Naive B cell (primary cell): ENCODE data around the gene KRTAP5-8. TPM values are rescaled to one million over a fixed set of nuclear protein-coding genes. Genes with fewer than 3 reads are reported as not detected.
"Not testable (repeated sequence)": the region's sequence is repeated elsewhere in the genome, so short reads cannot be mapped to it uniquely, and the experiment has no call there.

ENCODE experiments used
- ATAC-seq, 2 donors: fragments of 150-1000 bp; cut with Tn5 transposase; 2 replicates each; pipeline ENCODE4 v1.10.0; 2021; ENCODE audit warnings: low read depth in 2 of 2, mild to moderate bottlenecking in 2 of 2, moderate library complexity in 2 of 2
- DNase-seq: peaks from one replicate; pipeline ENCODE4 v3.0.0; 2022
- H3K27ac Mint-ChIP-seq, 6 donors: one replicate each; pipeline ENCODE4 v1.8.0; 2020 to 2022; ENCODE audit warnings: mild to moderate bottlenecking in 6 of 6, mixed read lengths in 6 of 6, moderate library complexity in 5 of 6, inconsistent platforms in 2 of 6
- H3K27me3 Mint-ChIP-seq, 3 donors: one replicate each; pipeline ENCODE4 v1.8.0; 2021 to 2022; ENCODE audit warnings: mixed read lengths in 3 of 3, mild to moderate bottlenecking in 1 of 3
- H3K36me3 Mint-ChIP-seq, 2 donors: one replicate each; pipeline ENCODE4 v1.8.0; 2020 to 2022; ENCODE audit warnings: mixed read lengths in 2 of 2, inconsistent platforms in 1 of 2, mild to moderate bottlenecking in 1 of 2
- H3K4me1 Mint-ChIP-seq, 3 donors: one replicate each; pipeline ENCODE4 v1.8.0; 2020 to 2022; ENCODE audit warnings: mixed read lengths in 3 of 3, inconsistent platforms in 1 of 3, mild to moderate bottlenecking in 1 of 3, moderate library complexity in 1 of 3
- H3K4me3 Mint-ChIP-seq, 8 donors: one replicate each; pipeline ENCODE4 v1.8.0; 2020 to 2022; ENCODE audit warnings: mild to moderate bottlenecking in 8 of 8, mixed read lengths in 8 of 8, moderate library complexity in 8 of 8, inconsistent platforms in 2 of 8
- H3K9me3 Mint-ChIP-seq, 7 donors: one replicate each; pipeline ENCODE4 v1.8.0; 2020 to 2022; ENCODE audit warnings: mixed read lengths in 7 of 7, mild to moderate bottlenecking in 5 of 7, inconsistent platforms in 2 of 7, moderate library complexity in 1 of 7
- polyA plus RNA-seq, 6 donors: library from polyadenylated mRNA; unstranded; fragments of 300-500 nt; fragmentation: Illumina TruSeq; gene quantifications; one replicate each; pipeline ENCODE4 v1.2.3, GENCODE V29; 2021; ENCODE audit warnings: low read depth in 6 of 6

KRTAP5-8 gene, protein sequence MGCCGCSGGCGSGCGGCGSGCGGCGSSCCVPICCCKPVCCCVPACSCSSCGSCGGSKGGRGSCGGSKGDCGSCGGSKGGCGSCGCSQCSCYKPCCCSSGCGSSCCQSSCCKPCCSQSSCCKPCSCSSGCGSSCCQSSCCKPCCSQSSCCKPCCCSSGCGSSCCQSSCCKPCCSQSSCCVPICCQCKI
- not detected for polyA plus RNA-seq

DNA sequence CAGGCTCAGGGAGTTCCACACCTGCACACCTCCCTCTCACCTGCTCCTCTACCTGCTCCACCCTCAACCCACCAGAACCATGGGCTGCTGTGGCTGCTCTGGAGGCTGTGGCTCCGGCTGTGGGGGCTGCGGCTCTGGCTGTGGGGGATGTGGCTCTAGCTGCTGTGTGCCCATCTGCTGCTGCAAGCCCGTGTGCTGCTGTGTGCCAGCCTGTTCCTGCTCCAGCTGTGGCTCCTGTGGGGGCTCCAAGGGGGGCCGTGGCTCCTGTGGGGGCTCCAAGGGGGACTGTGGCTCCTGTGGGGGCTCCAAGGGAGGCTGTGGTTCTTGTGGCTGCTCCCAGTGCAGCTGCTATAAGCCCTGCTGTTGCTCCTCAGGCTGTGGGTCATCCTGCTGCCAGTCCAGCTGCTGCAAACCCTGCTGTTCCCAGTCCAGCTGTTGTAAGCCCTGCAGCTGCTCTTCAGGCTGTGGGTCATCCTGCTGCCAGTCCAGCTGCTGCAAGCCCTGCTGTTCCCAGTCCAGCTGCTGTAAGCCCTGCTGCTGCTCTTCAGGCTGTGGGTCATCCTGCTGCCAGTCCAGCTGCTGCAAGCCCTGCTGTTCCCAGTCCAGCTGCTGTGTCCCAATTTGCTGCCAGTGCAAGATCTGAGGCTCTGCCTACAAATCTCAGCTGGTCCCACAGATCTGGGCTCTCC, at the start of gene KRTAP5-8:
Gene KRTAP5-8 (plus strand): TSS at position 49 of the 689 bp plus-strand sequence. CDS start 31 bp downstream, at position 80.
- Mint-ChIP-seq H3K4me3 (peak within 1 kb of the TSS in 1 of 8 donors; percentile 12), H3K9me3 (peaks cover 0 to 13% (median 8%) of the 10 kb centered on the region in 7 donors), H3K36me3 (peaks cover 4 to 12% of the 10 kb centered on the region in 2 donors), H3K27ac (peak within 1 kb of the TSS in 1 of 6 donors; percentile 60), H3K27me3 (peaks cover 3 to 24% (median 11%) of the 10 kb centered on the region in 3 donors)
- ATAC-seq, DNase-seq, H3K4me1 Mint-ChIP-seq: not testable (repeated sequence)

DNA sequence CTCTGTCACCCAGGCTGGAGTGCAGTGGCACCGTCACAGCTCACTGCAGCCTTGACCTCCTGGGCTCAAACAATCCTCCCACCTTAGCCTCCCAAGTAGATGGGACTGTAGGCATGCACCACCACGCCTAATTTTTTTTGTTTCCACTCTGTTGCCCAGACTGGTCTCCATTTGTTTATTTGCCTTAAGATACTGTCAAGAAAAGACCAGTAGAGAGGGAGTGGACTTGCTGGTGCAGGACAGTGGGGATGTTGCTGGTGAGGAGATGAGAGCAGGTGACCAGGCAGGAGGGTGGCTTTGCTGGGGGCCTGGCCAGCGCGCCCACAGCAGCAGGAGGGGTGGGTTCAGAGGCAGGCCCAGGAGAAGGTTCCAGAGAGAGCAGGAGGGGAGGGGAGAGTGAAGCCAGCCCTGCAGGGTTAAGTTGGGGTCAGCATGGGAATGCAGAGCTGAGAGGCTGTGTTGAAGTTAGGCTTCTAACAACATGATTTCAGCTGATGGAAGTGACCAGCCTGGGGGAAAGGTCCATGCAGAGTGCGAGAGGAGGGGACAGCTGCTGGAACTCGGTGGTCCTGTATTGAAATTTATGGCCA, 49.0 kb upstream of the KRTAP5-8 start:
- Mint-ChIP-seq H3K4me1 (peaks cover 0 to 23% (median 12%) of the 10 kb centered on the region in 3 donors), H3K4me3 (no peak overlapping the region), H3K27me3 (no peaks in the 10 kb centered on the region), H3K27ac (peak overlapping the region in 2 of 6 donors; percentile 69 to 84), H3K9me3 (no peaks in the 10 kb centered on the region), H3K36me3 (peaks cover 34 to 83% of the 10 kb centered on the region in 2 donors)
- DNase-seq (no peak), ATAC-seq (no peak)

DNA sequence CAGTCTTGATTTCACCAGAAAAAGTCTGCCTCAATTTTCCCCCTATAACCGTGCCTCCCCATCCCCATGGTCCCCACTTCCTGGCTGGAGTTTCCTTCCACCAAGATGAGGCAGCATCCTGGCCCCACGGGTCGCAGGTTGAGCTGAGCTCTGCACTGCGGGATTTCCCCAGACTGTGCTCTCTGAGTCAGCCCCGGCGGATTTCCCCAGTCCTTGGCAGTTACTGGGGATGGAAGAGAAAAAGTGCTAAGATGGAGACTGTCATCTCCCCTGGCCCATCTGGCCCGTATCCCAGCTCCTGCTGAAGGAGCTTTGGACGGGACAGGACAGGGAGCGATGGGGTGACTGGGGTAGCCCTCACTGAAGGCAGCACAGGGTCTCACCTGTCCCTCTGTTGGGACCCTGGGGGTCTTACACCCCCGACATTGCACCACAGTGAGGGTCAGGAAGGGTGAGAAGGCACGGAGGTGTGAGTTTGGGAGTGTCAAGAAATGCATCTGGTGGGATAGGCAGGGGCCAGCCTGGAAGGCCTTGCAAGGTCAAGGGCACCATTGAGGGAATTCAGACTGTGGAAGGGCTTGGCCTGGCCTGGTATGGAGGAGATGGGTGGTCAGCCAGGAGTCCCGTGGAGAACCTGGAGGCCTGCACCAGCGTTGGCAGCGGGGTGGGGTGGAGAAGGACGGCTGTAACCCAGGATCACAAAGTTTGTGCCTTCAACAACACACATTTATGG, 48.3 kb upstream of the KRTAP5-8 start:
- Mint-ChIP-seq H3K9me3 (no peaks in the 10 kb centered on the region), H3K27me3 (no peaks in the 10 kb centered on the region), H3K4me1 (peaks cover 3 to 19% (median 12%) of the 10 kb centered on the region in 3 donors), H3K27ac (no peak overlapping the region), H3K4me3 (no peak overlapping the region), H3K36me3 (peaks cover 36 to 82% of the 10 kb centered on the region in 2 donors)
- ATAC-seq (no peak), DNase-seq (no peak)

DNA sequence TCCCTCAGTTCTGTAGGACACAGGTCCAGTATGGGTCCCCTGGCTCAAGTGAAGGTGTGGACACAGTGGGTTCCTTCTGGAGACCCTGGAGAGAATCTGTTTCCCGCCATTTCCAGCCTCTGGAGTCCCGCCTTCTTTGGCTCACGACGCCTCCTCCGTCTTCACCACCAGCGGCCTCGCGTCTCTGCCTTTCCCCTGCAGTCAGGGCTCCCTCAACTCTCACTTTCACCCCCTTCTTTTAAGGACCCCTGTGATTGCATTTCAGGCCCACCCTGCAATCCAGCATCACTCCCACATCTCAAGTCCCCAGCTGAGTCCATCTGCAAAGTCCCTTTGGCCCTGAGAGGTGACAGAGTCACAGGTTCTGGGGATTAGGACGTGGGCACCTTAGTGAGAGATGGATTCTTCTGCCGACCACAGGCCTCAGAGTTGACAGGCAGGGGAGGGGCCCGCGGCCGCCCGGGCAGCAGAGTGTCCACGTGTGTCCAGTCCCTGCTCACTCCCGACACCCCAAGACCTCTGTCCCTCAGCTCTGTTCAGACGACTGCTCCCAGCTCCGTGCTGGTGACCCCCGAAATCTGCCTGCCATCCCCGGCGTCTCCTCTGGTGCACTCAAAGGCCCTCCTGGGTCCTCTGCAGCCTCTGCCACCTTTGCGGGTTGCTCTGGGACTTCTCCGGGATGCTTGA, 47.6 kb upstream of the KRTAP5-8 start:
- DNase-seq (no peak), ATAC-seq (no peak)
- Mint-ChIP-seq H3K27ac (peak overlapping the region in 1 of 6 donors; percentile 69), H3K36me3 (peaks cover 40 to 82% of the 10 kb centered on the region in 2 donors), H3K4me1 (peaks cover 3 to 16% (median 12%) of the 10 kb centered on the region in 3 donors), H3K9me3 (no peaks in the 10 kb centered on the region), H3K27me3 (no peaks in the 10 kb centered on the region), H3K4me3 (no peak overlapping the region)

DNA sequence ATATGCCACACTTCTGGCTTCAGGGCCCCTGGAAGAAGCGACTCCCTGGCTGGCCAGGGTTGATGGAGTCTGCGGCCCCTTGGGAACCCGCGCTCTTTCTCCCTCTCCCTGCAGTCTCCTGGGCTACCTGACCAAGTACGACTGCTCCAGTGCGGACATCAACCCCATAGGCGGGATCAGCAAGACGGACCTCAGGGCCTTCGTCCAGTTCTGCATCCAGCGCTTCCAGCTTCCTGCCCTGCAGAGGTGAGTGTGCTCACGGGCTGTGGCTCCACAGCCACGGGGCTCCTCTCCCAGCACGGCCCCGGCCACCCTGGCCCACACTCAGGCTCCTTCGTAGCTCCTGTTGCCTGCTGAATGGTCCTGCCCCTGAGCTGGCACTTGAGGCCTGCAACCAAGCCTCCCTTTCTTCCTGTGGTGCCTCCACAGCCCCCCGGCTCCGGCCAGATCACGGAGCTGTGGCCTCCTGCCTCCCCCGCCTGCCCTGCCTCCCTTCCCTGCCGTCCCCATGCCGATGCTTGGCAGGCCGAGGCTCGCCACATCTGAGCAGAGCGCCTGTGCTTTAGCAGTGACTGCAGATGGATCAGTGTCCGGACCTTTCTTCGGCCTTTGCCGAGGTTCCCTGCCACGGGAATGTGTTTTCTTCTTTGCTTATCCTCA, 47.0 kb upstream of the KRTAP5-8 start:
- H3K4me3 Mint-ChIP-seq = peak overlapping the region in 1 of 8 donors; percentile 84
- H3K36me3 Mint-ChIP-seq = peaks cover 40 to 81% of the 10 kb centered on the region in 2 donors
- DNase-seq (no peak), ATAC-seq (no peak)
- H3K4me1 Mint-ChIP-seq = peaks cover 3 to 14% (median 11%) of the 10 kb centered on the region in 3 donors
- H3K27ac Mint-ChIP-seq = peak overlapping the region in 1 of 6 donors; percentile 76
- H3K27me3 Mint-ChIP-seq = no peaks in the 10 kb centered on the region
- H3K9me3 Mint-ChIP-seq = no peaks in the 10 kb centered on the region

DNA sequence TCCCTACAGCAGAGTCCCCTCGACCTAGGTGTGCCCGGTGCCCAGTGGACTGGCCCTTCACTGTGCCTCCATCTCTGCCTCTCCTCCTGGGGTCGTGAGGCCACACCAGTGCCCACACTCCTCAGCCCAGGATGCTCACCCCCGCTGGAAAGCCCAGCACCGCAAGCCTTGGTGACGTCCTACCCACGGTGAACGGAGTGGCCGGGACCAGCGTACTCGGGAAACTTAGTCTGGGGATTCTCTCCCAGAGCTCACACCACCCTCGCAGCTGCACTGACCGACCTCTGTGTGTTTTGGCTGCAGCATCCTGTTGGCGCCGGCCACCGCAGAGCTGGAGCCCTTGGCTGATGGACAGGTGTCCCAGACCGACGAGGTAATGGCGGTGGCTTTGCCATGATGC, 46.3 kb upstream of the KRTAP5-8 start:
- no peaks in the 10 kb centered on the region for H3K9me3 Mint-ChIP-seq
- H3K4me3 Mint-ChIP-seq = no peak overlapping the region
- H3K36me3 Mint-ChIP-seq = peaks cover 35 to 78% of the 10 kb centered on the region in 2 donors
- ATAC-seq (no peak), DNase-seq (no peak)
- no peaks in the 10 kb centered on the region for H3K27me3 Mint-ChIP-seq
- H3K27ac Mint-ChIP-seq = peak overlapping the region in 1 of 6 donors; percentile 30
- peaks cover 3 to 9% (median 5%) of the 10 kb centered on the region in 3 donors for H3K4me1 Mint-ChIP-seq

DNA sequence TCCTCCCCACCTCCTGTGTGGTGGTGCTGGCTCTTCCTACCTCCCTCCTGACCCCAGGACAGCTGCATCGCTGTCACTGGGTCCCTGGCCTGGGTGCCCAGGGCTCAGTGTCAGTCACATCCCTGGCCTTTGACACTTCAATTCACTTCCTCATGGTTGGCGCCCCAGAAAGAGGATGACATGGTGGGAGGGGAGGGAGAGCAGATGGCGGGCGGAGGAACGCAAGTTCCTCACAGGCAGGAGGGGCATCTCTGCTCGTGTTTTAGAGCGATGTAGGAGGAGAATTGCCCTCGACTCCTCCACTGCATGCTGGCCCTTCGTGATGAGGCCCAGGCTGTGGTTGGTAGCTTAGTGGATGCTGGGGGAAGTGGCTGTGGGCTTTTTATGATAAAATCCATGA, 45.9 kb upstream of the KRTAP5-8 start:
- Mint-ChIP-seq H3K36me3 (peaks cover 37 to 78% of the 10 kb centered on the region in 2 donors), H3K4me3 (no peak overlapping the region), H3K4me1 (peaks cover 3 to 11% (median 4%) of the 10 kb centered on the region in 3 donors), H3K27me3 (no peaks in the 10 kb centered on the region), H3K9me3 (no peaks in the 10 kb centered on the region), H3K27ac (no peak overlapping the region)
- DNase-seq (no peak), ATAC-seq (no peak)

DNA sequence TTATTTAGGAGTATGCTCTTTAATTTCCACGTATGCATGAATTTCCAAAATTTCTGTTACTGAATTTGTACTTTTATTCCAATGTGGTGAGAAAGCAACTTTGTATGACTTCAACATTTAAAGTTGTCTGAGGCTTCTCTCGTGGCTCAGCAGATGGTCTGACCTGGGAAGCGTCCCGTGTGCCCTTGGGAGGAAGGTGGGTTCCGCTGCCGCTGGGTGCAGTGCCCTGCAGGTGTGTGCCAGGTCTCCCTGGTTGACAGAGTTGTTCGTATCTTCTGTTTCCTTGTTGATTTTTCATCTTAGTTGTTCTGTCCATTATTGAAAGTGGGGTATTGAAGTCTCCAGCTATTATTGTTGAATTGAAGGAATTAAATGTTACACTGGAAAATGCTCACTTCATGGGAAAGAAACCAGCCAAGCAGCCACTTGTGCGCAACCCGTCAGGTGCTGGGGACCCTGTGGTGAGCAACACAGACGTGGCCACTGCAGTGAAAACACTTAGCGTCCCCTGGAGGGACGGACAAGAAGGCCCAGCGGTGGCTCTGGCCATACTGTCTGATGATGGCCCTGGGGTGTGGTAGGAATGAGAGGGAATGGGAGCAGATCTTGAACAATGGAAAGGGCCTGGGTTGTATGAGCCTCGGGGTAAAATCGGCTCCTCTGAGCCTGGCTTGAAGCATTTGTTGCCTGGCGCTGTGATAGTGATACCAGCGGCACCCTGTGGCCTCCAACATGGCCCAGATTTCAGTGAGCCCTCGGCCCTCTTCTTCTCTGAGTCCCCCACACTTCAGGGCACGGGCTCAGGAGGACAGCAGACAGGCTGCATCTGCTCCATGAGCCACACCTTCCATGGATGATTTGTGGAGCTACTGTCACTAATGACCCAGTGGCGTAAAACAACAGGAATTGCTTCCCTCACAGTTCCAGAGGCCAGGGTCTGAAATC, 42.3 kb upstream of the KRTAP5-8 start:
- peak overlapping the region in 2 of 6 donors; percentile 58 to 64 for H3K27ac Mint-ChIP-seq
- no peaks in the 10 kb centered on the region for H3K9me3 Mint-ChIP-seq
- H3K36me3 Mint-ChIP-seq = peaks cover 51 to 68% of the 10 kb centered on the region in 2 donors
- ATAC-seq (no peak), DNase-seq (no peak)
- peaks cover 0 to 8% (median 3%) of the 10 kb centered on the region in 3 donors for H3K4me1 Mint-ChIP-seq
- peak overlapping the region in 1 of 8 donors; percentile 12 for H3K4me3 Mint-ChIP-seq
- no peaks in the 10 kb centered on the region for H3K27me3 Mint-ChIP-seq

DNA sequence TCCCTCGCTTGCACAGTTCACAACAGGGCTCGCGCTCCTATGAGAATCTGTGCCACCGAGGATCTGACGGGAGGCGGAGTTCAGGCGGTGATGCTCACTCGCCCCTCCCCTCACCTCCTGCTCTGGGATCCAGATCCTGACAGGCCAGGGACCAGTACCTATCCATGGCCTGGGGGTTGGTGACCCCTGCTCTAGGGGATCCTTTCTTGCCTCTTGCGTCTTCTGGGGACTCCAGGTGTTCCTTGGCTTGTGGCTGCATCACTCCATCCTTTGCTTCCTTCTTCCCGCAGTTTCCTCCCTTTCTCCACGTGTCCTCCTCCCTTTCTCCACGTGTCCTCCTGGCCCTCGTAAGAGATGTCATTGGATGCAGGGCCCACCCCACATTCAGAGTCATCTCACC, 41.4 kb upstream of the KRTAP5-8 start:
- peak overlapping the region in 2 of 6 donors; percentile 56 to 65 for H3K27ac Mint-ChIP-seq
- ATAC-seq = no peak
- H3K4me1 Mint-ChIP-seq = peaks cover 0 to 8% (median 3%) of the 10 kb centered on the region in 3 donors
- DNase-seq = no peak
- peaks cover 51 to 62% of the 10 kb centered on the region in 2 donors for H3K36me3 Mint-ChIP-seq
- H3K9me3 Mint-ChIP-seq = no peaks in the 10 kb centered on the region
- no peak overlapping the region for H3K4me3 Mint-ChIP-seq
- no peaks in the 10 kb centered on the region for H3K27me3 Mint-ChIP-seq

DNA sequence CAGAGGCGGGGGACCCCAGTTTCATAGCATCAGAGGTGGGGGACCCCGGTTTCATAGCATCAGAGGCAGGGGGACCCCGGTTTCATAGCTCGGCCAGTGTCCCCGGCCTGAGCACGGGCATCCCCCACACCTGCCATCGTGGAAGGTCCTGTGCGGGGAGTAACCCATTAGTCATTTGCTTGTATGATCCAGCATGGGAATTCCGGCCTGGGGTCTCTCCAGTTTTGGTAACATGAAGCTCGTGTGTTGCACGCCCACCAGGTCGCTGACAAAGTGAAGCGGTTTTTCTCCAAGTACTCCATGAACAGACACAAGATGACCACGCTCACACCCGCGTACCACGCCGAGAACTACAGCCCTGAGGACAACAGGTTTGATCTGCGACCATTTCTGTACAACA, 39.7 kb upstream of the KRTAP5-8 start:
- ATAC-seq = no peak
- Mint-ChIP-seq H3K4me1 (peaks cover 0 to 4% (median 3%) of the 10 kb centered on the region in 3 donors), H3K36me3 (peaks cover 42 to 60% of the 10 kb centered on the region in 2 donors), H3K4me3 (no peak overlapping the region), H3K9me3 (no peaks in the 10 kb centered on the region), H3K27ac (no peak overlapping the region), H3K27me3 (no peaks in the 10 kb centered on the region)
- DNase-seq = no peak

DNA sequence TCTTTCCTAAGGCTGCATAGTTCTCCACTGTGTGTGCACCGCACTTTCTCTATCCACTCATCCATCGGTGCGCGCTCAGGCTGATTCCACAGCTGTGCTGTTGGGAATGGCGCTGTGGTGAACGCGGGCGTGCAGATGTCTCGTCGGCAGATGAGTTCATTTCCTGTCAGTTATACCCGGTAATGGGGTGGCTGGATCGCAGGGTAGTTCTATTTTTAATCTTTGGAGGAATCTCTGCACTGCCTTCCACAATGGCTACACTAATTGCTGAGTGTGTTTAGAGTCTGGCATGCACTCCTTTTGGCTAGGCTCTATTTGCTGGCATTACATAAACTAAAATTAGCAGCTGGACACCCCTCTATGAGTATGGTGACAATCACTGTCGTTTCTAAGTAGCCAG, 38.7 kb upstream of the KRTAP5-8 start:
- peaks cover 1 to 7% (median 4%) of the 10 kb centered on the region in 3 donors for H3K4me1 Mint-ChIP-seq
- H3K27ac Mint-ChIP-seq = peak overlapping the region in 1 of 6 donors; percentile 65
- peaks cover 40 to 58% of the 10 kb centered on the region in 2 donors for H3K36me3 Mint-ChIP-seq
- no peaks in the 10 kb centered on the region for H3K9me3 Mint-ChIP-seq
- ATAC-seq (no peak), DNase-seq (no peak)
- H3K27me3 Mint-ChIP-seq = no peaks in the 10 kb centered on the region
- H3K4me3 Mint-ChIP-seq = no peak overlapping the region
